DOHH2 (cell line): ENCODE results near the gene FBXL20.

Experiments
- H3F3A ChIP-seq: fragments of 200-600 bp; sonication (generic), shearing (Covaris generic); 2 replicates; pipeline ENCODE4 v1.6.0; 2016; ENCODE audit warnings: antibody characterized with exemption, mild to moderate bottlenecking; ENCODE audit not compliant: control insufficient read depth, insufficient read depth
- H3K27ac ChIP-seq: fragments of 200-600 bp; sonication (generic); 2 replicates; pipeline ENCODE4 v1.5.1; 2014; ENCODE audit warnings: low read depth, mild to moderate bottlenecking, low read length, moderate library complexity
- H3K27me3 ChIP-seq: fragments of 200-600 bp; sonication (generic); 2 replicates; pipeline ENCODE4 v1.6.1; 2014; ENCODE audit warnings: mild to moderate bottlenecking, low read length, mixed read lengths; ENCODE audit not compliant: control insufficient read depth
- H3K36me3 ChIP-seq: fragments of 200-600 bp; sonication (generic); 2 replicates; pipeline ENCODE4 v1.6.1; 2014; ENCODE audit warnings: mild to moderate bottlenecking, low read length, moderate library complexity, mixed read lengths; ENCODE audit not compliant: control insufficient read depth
- H3K4me1 ChIP-seq: fragments of 200-600 bp; sonication (generic); 2 replicates; pipeline ENCODE4 v1.6.1; 2014; ENCODE audit warnings: mild to moderate bottlenecking, low read length, mixed read lengths; ENCODE audit not compliant: control insufficient read depth
- H3K4me2 ChIP-seq: fragments of 200-600 bp; sonication (generic); 2 replicates; pipeline ENCODE4 v1.6.0; 2014; ENCODE audit warnings: mild to moderate bottlenecking, low read length, moderate library complexity
- H3K4me3 ChIP-seq: fragments of 200-600 bp; sonication (generic); 2 replicates; pipeline ENCODE4 v1.5.1; 2014; ENCODE audit warnings: mild to moderate bottlenecking, low read length, mixed read lengths
- H3K79me2 ChIP-seq: fragments of 200-600 bp; sonication (generic); 2 replicates; pipeline ENCODE4 v1.6.1; 2014; ENCODE audit warnings: mild to moderate bottlenecking, low read length, mixed read lengths; ENCODE audit not compliant: control insufficient read depth
- H3K9me2 ChIP-seq: fragments of 200-600 bp; sonication (generic); replicated peaks from 2 replicates; pipeline ENCODE4 v1.6.1; 2014; ENCODE audit warnings: mild to moderate bottlenecking, low read length, mixed read lengths; ENCODE audit not compliant: control insufficient read depth
- H3K9me3 ChIP-seq: fragments of 200-600 bp; sonication (generic); 2 replicates; pipeline ENCODE4 v1.6.1; 2014; ENCODE audit warnings: antibody characterized with exemption, low read length, mixed read lengths; ENCODE audit not compliant: control insufficient read depth, insufficient read depth
- H4K20me1 ChIP-seq: fragments of 200-600 bp; sonication (generic); 2 replicates; pipeline ENCODE4 v1.6.0; 2014; ENCODE audit warnings: low read depth, mild to moderate bottlenecking, antibody characterized with exemption, low read length, moderate library complexity; ENCODE audit not compliant: control insufficient read depth, insufficient read depth
- EZH2phosphoT487 ChIP-seq: fragments of 200-600 bp; sonication (generic); IDR thresholded peaks from 2 replicates; pipeline ENCODE4 v1.6.1; 2017; ENCODE audit warnings: borderline replicate concordance, mild to moderate bottlenecking, antibody characterized with exemption, low read length, moderate library complexity, mixed read lengths
- TF ChIP-seq, protein P1 (sequence below): fragments of 200-600 bp; sonication (generic); IDR thresholded peaks from one replicate; pipeline ENCODE4 v1.5.1; 2014; ENCODE audit warnings: antibody characterized with exemption, mild to moderate bottlenecking, low read depth, low read length; ENCODE audit not compliant: poor library complexity, severe bottlenecking

The FBXL20 gene

DNA sequence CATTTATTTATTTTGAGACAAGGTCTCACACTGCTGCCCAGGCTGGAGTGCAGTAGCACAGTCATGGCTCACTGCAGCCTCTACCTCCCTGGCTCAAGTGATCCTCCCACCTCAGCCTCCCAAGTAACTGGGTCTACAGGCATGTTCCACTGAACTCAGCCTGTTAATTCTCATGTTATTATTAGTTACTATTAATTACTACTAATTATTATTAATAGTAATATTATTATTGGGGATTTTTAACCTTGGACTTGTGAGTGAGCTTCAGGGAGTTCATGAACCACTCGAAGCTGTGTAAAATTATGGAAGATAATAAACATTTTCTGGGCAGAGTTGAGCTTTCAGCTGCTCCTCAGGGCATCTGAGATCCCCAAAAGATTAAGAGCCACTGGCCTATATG is 171.1 kb downstream of the FBXL20 start:
- H3K27ac ChIP-seq: no peak overlapping the region
- no peaks in the 10 kb centered on the region for H3K36me3 ChIP-seq
- H4K20me1 ChIP-seq: no peaks in the 10 kb centered on the region
- no peak overlapping the region for H3K4me2 ChIP-seq
- no peaks in the 10 kb centered on the region for H3K9me3 ChIP-seq
- no peaks in the 10 kb centered on the region for H3K79me2 ChIP-seq
- peaks cover 5% of the 10 kb centered on the region for H3K27me3 ChIP-seq
- no peaks in the 10 kb centered on the region for H3F3A ChIP-seq
- TF ChIP-seq, protein P1, sequence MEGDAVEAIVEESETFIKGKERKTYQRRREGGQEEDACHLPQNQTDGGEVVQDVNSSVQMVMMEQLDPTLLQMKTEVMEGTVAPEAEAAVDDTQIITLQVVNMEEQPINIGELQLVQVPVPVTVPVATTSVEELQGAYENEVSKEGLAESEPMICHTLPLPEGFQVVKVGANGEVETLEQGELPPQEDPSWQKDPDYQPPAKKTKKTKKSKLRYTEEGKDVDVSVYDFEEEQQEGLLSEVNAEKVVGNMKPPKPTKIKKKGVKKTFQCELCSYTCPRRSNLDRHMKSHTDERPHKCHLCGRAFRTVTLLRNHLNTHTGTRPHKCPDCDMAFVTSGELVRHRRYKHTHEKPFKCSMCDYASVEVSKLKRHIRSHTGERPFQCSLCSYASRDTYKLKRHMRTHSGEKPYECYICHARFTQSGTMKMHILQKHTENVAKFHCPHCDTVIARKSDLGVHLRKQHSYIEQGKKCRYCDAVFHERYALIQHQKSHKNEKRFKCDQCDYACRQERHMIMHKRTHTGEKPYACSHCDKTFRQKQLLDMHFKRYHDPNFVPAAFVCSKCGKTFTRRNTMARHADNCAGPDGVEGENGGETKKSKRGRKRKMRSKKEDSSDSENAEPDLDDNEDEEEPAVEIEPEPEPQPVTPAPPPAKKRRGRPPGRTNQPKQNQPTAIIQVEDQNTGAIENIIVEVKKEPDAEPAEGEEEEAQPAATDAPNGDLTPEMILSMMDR: no peak
- no peak for TF ChIP-seq EZH2phosphoT487
- H3K4me1 ChIP-seq: peaks cover 22% of the 10 kb centered on the region
- H3K4me3 ChIP-seq: no peak overlapping the region
- H3K9me2 ChIP-seq: no peaks in the 10 kb centered on the region

DNA sequence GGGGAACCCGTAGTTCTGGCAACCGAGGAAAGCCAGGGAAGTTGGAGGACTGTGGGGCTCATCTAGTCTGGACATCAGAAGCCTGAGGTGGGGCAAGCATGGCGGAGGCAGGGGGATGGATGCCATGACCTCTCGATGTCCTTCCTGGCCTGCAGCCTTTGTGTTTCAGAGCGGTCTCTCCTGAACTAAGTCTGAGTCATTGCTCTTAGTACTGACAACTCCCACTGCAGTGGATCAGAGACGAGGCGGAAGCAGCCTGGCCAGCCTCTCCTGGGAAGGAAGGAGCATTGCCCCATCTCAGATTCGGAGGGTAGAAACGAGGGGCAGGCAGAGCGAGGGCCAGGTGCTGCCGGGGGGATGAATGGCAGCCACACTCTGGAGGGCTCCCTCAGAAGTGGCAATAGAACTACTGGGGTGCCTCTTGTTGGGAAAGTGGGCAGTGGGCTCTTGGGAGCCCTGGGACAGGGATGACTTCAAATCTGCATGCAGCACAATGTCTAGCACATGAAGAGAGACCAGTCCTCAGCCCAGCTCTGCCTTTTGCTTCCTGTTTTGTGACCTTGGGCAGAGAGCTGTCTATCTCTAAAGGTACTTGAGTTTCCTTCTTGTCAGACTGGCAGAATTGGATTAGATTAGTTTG is 172.0 kb downstream of the FBXL20 start:
- H4K20me1 ChIP-seq: no peaks in the 10 kb centered on the region
- H3K4me2 ChIP-seq: no peak overlapping the region
- TF ChIP-seq EZH2phosphoT487: no peak
- TF ChIP-seq, protein P1: no peak
- H3F3A ChIP-seq: no peaks in the 10 kb centered on the region
- no peak overlapping the region for H3K4me3 ChIP-seq
- no peaks in the 10 kb centered on the region for H3K36me3 ChIP-seq
- H3K4me1 ChIP-seq: peaks cover 17% of the 10 kb centered on the region
- no peak overlapping the region for H3K27ac ChIP-seq
- peaks cover 8% of the 10 kb centered on the region for H3K27me3 ChIP-seq
- H3K79me2 ChIP-seq: no peaks in the 10 kb centered on the region
- no peaks in the 10 kb centered on the region for H3K9me3 ChIP-seq
- H3K9me2 ChIP-seq: no peaks in the 10 kb centered on the region

DNA sequence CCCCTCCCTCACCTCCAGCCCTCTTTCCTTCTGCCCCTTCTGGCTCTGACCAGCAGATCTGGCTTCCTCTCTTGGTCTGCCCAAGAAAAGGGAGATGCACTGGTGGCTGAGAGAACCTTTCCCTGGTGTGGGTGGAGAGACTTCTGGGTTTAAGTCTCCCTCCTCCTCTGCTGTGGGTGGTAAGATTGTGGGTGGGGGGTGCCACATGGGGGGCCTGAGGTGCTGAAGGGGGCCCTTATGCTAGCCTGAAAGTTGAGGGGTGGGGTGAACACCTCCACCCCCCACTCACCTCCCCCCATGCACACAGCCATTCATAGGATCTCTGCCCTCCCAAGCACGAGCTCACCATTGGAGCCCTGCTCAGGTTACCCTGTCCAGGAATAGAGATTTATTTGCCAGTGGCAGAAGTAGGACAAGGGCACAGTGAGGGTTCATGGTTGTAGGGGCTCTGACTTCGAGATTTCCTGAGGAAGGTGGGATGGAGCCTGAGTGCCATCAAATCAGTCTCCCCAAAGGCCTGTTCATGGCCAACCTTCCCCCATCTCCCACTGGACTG is 174.0 kb downstream of the FBXL20 start:
- TF ChIP-seq EZH2phosphoT487: no peak
- Histone ChIP-seq H3K27ac (no peak overlapping the region), H3K79me2 (no peaks in the 10 kb centered on the region), H3K4me2 (no peak overlapping the region), H3K4me1 (peaks cover 13% of the 10 kb centered on the region), H3K36me3 (no peaks in the 10 kb centered on the region), H3K9me2 (no peaks in the 10 kb centered on the region), H3F3A (no peaks in the 10 kb centered on the region), H3K9me3 (no peaks in the 10 kb centered on the region), H3K4me3 (no peak overlapping the region), H4K20me1 (no peaks in the 10 kb centered on the region), H3K27me3 (peaks cover 25% of the 10 kb centered on the region)

DNA sequence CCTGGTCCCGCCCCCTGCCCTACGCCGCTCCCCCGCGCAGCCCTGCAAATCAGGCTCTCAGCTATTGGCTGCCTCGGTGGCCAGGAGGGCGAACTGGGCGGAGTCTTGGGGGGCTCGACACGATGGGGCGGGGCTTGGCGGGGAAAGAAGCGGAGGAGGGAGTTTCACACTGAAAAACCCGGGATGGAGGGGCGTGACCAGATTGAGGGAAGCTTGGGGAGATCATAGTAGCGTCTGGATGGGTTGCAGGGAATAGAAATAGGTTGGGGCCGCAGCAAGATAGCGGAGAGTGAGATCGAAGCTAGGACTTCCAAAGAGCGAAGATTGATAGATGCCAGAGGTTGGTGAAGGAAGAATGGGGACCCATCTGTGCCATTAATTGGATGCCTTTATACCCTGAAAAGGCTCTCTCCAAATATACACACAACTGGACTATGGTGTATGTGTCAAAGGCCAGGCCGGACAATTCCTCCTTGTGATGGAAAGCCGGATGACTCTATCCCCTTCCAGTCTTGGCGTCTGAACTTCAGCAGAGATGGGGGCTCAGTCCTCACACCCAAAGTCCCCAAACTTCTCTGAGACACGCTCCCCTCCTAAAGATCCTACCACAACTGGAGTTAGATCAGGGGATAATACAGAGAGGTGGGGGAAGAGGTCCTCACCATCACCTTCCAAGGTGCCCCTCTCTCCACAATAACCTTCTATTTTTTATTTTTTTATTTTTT is 175.3 kb downstream of the FBXL20 start:
- Histone ChIP-seq H3K4me3 (no peak overlapping the region), H3K4me2 (no peak overlapping the region)

More for the DNA sequence above, 175.3 kb downstream of the FBXL20 start:
- TF ChIP-seq, protein P1: no peak
- no peak for TF ChIP-seq EZH2phosphoT487
- no peak overlapping the region for H3K27ac ChIP-seq
- H3K4me1 ChIP-seq: no peaks in the 10 kb centered on the region; the same call in 1 of the 2 replicates
- H3K9me3 ChIP-seq: no peaks in the 10 kb centered on the region
- H3F3A ChIP-seq: no peaks in the 10 kb centered on the region
- no peaks in the 10 kb centered on the region for H4K20me1 ChIP-seq
- no peaks in the 10 kb centered on the region for H3K36me3 ChIP-seq
- H3K79me2 ChIP-seq: no peaks in the 10 kb centered on the region
- peaks cover 27% of the 10 kb centered on the region for H3K27me3 ChIP-seq
- H3K9me2 ChIP-seq: no peaks in the 10 kb centered on the region
